Large intestine (tissue), 3 donors: ENCODE data around the gene EGFL7. TPM values are rescaled to one million over a fixed set of nuclear protein-coding genes. Genes with fewer than 3 reads are reported as not detected.
A peak's percentile ranks its signal among the peaks of the same experiment; 100 is the strongest.

Experiments used
- DNase-seq, 2 donors: peaks; one replicate each; pipeline versions ENCODE4 v3.0.0 to v3.0.0-alpha.2; 2013
- H3K27ac ChIP-seq: one replicate; pipeline ENCODE4 v1.5.1; 2013; ENCODE audit warnings: low read length
- H3K27me3 ChIP-seq: 2 replicates; pipeline ENCODE4 v1.6.1; 2013; ENCODE audit warnings: low read length; ENCODE audit not compliant: control insufficient read depth, insufficient read depth
- H3K36me3 ChIP-seq: 2 replicates; pipeline ENCODE4 v1.6.1; 2013; ENCODE audit warnings: low read length; ENCODE audit not compliant: control insufficient read depth, insufficient read depth
- H3K4me1 ChIP-seq: one replicate; pipeline ENCODE4 v1.6.1; 2013; ENCODE audit warnings: low read length; ENCODE audit not compliant: control insufficient read depth, insufficient read depth
- H3K4me3 ChIP-seq: one replicate; pipeline ENCODE4 v1.5.1; 2013; ENCODE audit warnings: low read length
- H3K9me3 ChIP-seq: one replicate; pipeline ENCODE4 v1.6.1; 2013; ENCODE audit warnings: mild to moderate bottlenecking, low read depth, low read length, moderate library complexity; ENCODE audit not compliant: control insufficient read depth
- WGBS: methylation state at CpG from one replicate; pipeline ENCODE4 v1.1.5; 2013; ENCODE audit warnings: low lambda C conversion rate; ENCODE audit not compliant: insufficient coverage; 5-methylcytosine and 5-hydroxymethylcytosine counted together
- polyA plus RNA-seq: library from polyadenylated mRNA; unstranded; fragments of 120-200 nt; gene quantifications from one replicate; pipeline ENCODE4 v1.2.1, GENCODE V29; 2013

Gene EGFL7
- polyA plus RNA-seq, 1 donor = 47.5 TPM

DNA sequence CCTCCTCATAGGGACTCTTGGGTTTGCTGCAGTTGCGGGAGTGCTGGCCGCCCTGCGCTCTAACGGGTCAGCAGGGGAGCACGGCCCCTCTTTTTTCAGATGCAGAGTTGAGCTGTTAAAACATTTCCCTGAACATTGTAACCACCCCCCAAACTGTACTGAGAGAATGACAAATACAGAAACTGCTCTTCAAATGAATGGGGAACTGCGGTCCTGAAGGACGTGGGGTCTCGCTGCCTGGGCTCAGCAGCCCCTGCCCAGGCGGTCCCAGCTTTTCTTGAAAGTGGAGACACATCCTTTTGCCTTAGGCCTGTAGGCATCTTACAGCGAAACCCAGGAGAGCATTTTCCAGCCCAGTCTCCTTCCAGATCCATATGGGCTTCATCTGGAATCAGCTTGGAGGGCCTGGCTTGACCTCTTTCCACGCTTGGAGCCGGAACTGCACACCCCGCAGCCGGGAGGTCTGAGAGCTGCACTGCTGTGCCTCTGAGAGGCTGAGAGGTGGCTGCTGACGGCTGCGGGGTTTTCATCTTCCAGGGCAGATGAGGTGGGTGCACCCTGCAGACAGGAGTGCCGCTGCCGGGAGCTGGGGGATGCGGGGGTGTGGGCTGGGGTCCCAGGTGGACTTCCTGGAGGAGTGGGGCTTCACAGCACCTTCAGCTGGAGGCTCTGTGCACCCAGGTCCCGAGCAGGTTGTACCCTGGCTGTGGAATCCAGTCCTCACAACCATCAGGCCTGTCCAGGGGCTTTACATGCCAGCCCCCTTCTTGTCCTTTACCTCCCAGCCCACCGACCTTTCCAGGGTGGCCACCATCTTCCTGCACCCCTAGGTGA is 25.8 kb downstream of the EGFL7 start:
- Histone ChIP-seq H3K27ac (peak overlapping the region; percentile 90), H3K4me3 (no peak overlapping the region), H3K4me1 (peaks cover 53% of the 10 kb centered on the region), H3K9me3 (peaks cover 9% of the 10 kb centered on the region), H3K36me3 (peaks cover 5% of the 10 kb centered on the region), H3K27me3 (no peaks in the 10 kb centered on the region)
- DNase-seq = no peak
- no CpG with 5 or more reads among the region's 21 CpGs for WGBS

- H3K4me1 ChIP-seq = peaks cover 57% of the 10 kb centered on the region
- no peaks in the 10 kb centered on the region for H3K36me3 ChIP-seq
- peaks cover 9% of the 10 kb centered on the region for H3K9me3 ChIP-seq
- no peak overlapping the region for H3K4me3 ChIP-seq
- DNase-seq = no peak
- H3K27ac ChIP-seq = no peak overlapping the region
- no peaks in the 10 kb centered on the region for H3K27me3 ChIP-seq
- 80% methylated on average over 1 of the region's 7 CpGs for WGBS
Measured at GRCh38 chr9:136689108-136689460, 26.4 kb downstream of the EGFL7 start.

DNA sequence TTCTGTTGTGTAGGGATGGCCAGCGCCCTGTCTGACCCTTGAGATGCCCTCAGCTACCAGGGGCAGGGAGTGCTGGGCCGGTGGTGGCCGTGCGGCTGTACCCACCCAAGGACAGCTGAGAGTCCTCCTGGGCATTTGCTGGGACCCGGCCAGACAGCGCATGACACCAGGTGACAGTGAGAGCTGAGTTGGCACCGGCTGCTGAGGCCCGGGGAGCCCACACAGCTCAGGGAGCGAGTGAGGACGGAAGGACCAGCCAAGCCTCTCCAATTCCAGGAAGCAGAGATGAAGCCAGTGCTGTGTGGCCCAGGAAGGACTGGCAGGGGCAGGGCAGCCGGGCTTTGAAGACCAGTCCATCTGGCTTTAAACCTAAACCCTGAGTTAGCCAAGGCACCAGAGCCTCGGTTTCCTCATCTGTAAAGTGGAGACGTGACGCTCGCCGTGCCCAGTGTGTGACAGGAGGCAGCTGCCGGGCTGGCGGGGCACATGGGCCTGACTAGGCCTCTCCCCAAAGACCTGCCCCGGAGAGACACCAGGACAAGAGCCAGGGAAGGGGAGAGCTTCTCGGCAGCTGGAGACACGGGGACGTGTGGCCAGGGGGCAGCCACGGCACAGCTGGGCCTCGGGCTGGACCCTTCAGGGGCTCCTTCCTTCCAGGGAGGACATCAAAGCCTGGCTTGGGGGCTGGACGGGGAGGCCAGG is 27.5 kb downstream of the EGFL7 start:
- Histone ChIP-seq H3K27ac (no peak overlapping the region), H3K27me3 (no peaks in the 10 kb centered on the region), H3K4me3 (no peak overlapping the region), H3K9me3 (peaks cover 9% of the 10 kb centered on the region), H3K36me3 (no peaks in the 10 kb centered on the region), H3K4me1 (peaks cover 56% of the 10 kb centered on the region)
- DNase-seq = no peak
- no CpG with 5 or more reads among the region's 25 CpGs for WGBS

DNA sequence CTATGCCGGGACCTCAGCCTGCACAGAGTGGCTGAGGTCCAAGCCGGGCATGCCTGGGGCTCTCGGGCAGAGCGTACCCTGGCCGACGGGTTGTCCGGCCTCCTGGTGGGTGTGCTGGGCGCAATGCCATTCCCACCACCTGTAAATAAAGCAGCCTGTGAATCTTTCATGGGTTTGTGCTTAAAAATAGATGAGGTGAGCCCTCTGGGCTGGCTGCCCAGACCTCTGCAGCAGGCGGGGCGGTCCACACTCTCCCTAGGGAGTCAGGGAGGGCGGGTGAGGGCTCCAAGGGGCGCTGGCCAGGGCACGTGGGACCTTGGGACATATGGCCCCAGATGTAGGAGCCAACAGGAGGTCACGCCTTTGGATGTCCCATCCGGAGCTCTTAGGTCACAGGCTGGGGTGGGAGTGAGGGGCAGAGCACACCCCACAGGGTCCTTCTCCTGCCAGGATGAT is 28.1 kb downstream of the EGFL7 start:
- Histone ChIP-seq H3K4me3 (no peak overlapping the region), H3K27me3 (no peaks in the 10 kb centered on the region), H3K9me3 (peaks cover 9% of the 10 kb centered on the region), H3K4me1 (peaks cover 54% of the 10 kb centered on the region), H3K27ac (peak overlapping the region; percentile 49), H3K36me3 (no peaks in the 10 kb centered on the region)
- DNase-seq = no peak
- WGBS = no CpG with 5 or more reads among the region's 15 CpGs

DNA sequence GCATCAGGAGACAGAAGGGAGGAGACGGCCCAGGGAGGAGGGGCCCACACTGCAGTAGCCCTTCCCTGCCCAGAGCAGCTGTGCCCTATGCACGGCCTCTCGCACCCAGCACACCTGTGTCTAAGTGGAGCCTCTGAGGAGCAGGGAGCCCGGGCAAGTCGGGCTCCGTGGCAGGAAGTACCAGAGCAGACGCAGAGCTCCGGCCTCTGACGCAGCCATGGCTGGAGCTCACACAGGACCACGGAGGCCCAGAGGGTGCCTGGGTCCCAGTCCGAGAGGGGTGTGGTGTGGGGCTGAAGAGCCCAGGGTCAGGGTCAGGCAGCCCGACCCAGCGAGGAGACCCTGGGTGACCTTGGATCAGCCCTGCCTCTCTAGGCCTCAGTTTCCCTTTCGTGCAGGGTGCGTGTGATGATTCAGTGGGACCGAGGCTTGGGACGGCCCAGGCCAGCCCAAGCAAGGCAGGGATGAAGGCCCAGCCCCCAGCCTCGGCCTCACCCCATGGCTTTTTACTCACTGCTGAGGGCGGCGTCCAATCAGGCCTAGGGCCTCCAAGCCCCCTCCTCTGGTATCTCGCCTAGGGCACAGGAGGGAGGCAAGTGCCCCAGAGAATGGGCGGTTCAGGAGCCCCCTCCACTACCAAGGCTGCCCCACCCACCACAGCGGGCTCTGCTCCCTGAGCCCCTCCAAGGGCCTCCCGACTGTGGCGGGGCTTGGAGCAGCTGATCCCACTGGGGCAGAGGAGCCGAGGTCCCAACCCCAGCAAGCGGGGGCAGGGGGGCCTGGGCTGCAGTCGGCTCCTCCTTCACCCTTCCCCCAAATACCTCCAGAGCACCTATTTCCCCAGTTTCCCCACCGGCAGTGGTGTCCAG is 28.8 kb downstream of the EGFL7 start:
- DNase-seq = no peak
- peaks cover 58% of the 10 kb centered on the region for H3K4me1 ChIP-seq
- no peaks in the 10 kb centered on the region for H3K36me3 ChIP-seq
- H3K27ac ChIP-seq = peak overlapping the region; percentile 49
- no peaks in the 10 kb centered on the region for H3K27me3 ChIP-seq
- no peak overlapping the region for H3K4me3 ChIP-seq
- peaks cover 9% of the 10 kb centered on the region for H3K9me3 ChIP-seq
- no CpG with 5 or more reads among the region's 29 CpGs for WGBS

GRCh38 chr9:136692185-136693134 is 29.7 kb downstream of the EGFL7 start:
- H3K9me3 ChIP-seq = peaks cover 9% of the 10 kb centered on the region
- no peak overlapping the region for H3K4me3 ChIP-seq
- no peaks in the 10 kb centered on the region for H3K27me3 ChIP-seq
- no peaks in the 10 kb centered on the region for H3K36me3 ChIP-seq
- H3K4me1 ChIP-seq = peaks cover 64% of the 10 kb centered on the region
- no CpG with 5 or more reads among the region's 46 CpGs for WGBS
- peak overlapping the region; percentile 92 for H3K27ac ChIP-seq
- DNase-seq = no peak

DNA sequence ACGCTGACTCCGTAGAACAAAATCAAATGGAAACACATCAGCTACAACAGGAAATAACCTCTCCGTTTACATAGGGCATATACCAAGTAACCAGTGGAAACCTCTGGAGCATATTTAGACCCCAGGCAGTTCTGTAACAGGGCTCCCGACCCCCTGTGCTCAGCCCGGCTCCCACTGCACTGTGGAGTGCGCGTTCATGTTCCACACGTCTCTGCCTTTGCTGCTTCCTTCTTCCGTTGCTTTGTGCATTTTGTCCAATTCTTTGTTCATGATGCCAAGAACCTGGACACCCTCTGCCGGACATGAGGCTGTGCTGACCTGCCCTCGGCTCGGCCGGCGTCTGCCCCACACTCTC is 30.4 kb downstream of the EGFL7 start:
- no peak overlapping the region for H3K4me3 ChIP-seq
- 83% methylated on average over 1 of the region's 14 CpGs for WGBS
- no peak for DNase-seq
- no peaks in the 10 kb centered on the region for H3K36me3 ChIP-seq
- H3K27ac ChIP-seq = peak overlapping the region; percentile 92
- H3K9me3 ChIP-seq = peaks cover 5% of the 10 kb centered on the region
- H3K27me3 ChIP-seq = no peaks in the 10 kb centered on the region
- peaks cover 65% of the 10 kb centered on the region for H3K4me1 ChIP-seq

GRCh38 chr9:136693490-136694162 is 30.9 kb downstream of the EGFL7 start:
- Histone ChIP-seq H3K4me1 (peaks cover 66% of the 10 kb centered on the region), H3K27me3 (no peaks in the 10 kb centered on the region), H3K27ac (peak overlapping the region; percentile 92), H3K4me3 (no peak overlapping the region), H3K36me3 (no peaks in the 10 kb centered on the region), H3K9me3 (peaks cover 5% of the 10 kb centered on the region)
- peak; percentile 95 to 98 for DNase-seq
- WGBS = no CpG with 5 or more reads among the region's 15 CpGs

GRCh38 chr9:136694163-136694871 is 31.6 kb downstream of the EGFL7 start:
- H3K4me3 ChIP-seq = no peak overlapping the region
- H3K27ac ChIP-seq = peak overlapping the region; percentile 92
- no CpG with 5 or more reads among the region's 32 CpGs for WGBS
- no peaks in the 10 kb centered on the region for H3K36me3 ChIP-seq
- peaks cover 72% of the 10 kb centered on the region for H3K4me1 ChIP-seq
- no peaks in the 10 kb centered on the region for H3K27me3 ChIP-seq
- DNase-seq = peak; percentile 76 to 82
- H3K9me3 ChIP-seq = peaks cover 5% of the 10 kb centered on the region
